OCI-LY3 (cell line): ENCODE data around the gene SGIP1.

ENCODE experiments used
- EZH2phosphoT487 ChIP-seq: fragments of 200-600 bp; shearing (Covaris generic); IDR thresholded peaks from 2 replicates; pipeline ENCODE4 v1.6.1; 2018; ENCODE audit warnings: antibody characterized with exemption, mixed run types, low read depth
- TF ChIP-seq, protein P1 (sequence below): fragments of 200-600, 300-600 bp; sonication (generic); IDR thresholded peaks from 2 replicates; pipeline ENCODE4 v1.5.1; 2014; ENCODE audit warnings: antibody characterized with exemption, low read length, low read depth

DNA sequence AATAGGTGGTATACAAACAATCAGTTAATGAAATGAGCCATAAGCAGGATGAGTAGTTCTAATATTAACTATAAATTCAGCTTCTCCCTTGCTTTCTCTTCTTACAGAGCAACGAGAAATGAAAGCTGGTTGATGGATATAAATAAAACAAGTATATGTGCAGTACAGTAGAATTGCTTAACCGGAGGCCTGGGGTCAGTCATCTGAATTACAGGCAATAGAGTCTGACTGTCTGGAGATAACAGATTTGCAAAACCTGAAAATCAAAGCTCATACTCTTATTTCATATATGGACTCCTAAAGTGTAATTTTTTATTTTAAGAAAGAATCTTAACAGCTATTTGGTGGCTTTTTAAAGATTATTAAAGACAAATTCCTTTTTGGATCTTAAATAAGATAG lies 43.1 kb upstream of the SGIP1 start:
- TF ChIP-seq, protein P1, sequence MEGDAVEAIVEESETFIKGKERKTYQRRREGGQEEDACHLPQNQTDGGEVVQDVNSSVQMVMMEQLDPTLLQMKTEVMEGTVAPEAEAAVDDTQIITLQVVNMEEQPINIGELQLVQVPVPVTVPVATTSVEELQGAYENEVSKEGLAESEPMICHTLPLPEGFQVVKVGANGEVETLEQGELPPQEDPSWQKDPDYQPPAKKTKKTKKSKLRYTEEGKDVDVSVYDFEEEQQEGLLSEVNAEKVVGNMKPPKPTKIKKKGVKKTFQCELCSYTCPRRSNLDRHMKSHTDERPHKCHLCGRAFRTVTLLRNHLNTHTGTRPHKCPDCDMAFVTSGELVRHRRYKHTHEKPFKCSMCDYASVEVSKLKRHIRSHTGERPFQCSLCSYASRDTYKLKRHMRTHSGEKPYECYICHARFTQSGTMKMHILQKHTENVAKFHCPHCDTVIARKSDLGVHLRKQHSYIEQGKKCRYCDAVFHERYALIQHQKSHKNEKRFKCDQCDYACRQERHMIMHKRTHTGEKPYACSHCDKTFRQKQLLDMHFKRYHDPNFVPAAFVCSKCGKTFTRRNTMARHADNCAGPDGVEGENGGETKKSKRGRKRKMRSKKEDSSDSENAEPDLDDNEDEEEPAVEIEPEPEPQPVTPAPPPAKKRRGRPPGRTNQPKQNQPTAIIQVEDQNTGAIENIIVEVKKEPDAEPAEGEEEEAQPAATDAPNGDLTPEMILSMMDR = no peak
- TF ChIP-seq EZH2phosphoT487 = no peak
